Stimulated activated naive B cell treated with anti-CD40 and anti-IgM and Interleukin-4, amounts not matched to agents 10 μg/mL and 1 μg/mL and 100 μg/mL, for 72 hours (primary cell): ENCODE measurements around the gene SYNE3.
"Not testable (repeated sequence)": the region's sequence is repeated elsewhere in the genome, so short reads cannot be mapped to it uniquely, and the experiment has no call there.

ENCODE experiments used
- ATAC-seq, 2 donors: fragments of 150-1000 bp; cut with Tn5 transposase; replicated peaks; 2 replicates each; pipeline ENCODE4 v1.10.0; 2021; ENCODE audit warnings: moderate library complexity in 1 of 2
- DNase-seq: peaks from one replicate; pipeline ENCODE4 v3.0.0; 2021
- H3K27ac Mint-ChIP-seq: one replicate; pipeline ENCODE4 v1.8.0; 2022; ENCODE audit warnings: mild to moderate bottlenecking, mixed read lengths
- H3K27me3 Mint-ChIP-seq, 2 donors: one replicate each; pipeline ENCODE4 v1.8.0; 2022; ENCODE audit warnings: mixed read lengths in 2 of 2
- H3K36me3 Mint-ChIP-seq, 2 donors: one replicate each; pipeline ENCODE4 v1.8.0; 2022; ENCODE audit warnings: mixed read lengths in 2 of 2, mild to moderate bottlenecking in 1 of 2
- H3K4me1 Mint-ChIP-seq, 2 donors: one replicate each; pipeline ENCODE4 v1.8.0; 2022; ENCODE audit warnings: mixed read lengths in 2 of 2, mild to moderate bottlenecking in 1 of 2
- H3K4me3 Mint-ChIP-seq, 2 donors: one replicate each; pipeline ENCODE4 v1.8.0; 2022; ENCODE audit warnings: mild to moderate bottlenecking in 2 of 2, mixed read lengths in 2 of 2, moderate library complexity in 1 of 2
- H3K9me3 Mint-ChIP-seq, 2 donors: one replicate each; pipeline ENCODE4 v1.8.0; 2022; ENCODE audit warnings: mixed read lengths in 2 of 2, mild to moderate bottlenecking in 1 of 2

Gene SYNE3

DNA sequence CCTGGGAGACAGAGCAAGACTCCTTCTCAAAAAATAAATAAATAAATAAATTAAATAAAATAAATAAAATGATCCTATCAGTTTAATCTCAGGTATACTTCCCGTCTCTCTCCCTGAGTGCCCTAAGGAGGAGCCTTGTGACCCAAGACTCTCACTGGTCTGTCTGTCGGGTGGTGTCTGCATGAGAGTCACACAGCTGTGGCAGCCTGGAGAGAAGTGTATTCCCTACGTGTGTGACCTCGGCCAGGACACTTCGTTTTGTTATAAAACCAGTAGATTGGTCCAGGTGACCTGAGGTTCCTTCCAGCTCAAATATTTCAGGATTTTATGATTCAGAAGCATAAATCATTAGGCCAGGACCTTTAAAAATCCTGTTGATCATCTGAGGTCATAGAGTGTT lies 4.8 kb downstream of the SYNE3 start:
- Mint-ChIP-seq H3K4me1 (peaks cover 47 to 85% of the 10 kb centered on the region in 2 donors), H3K36me3 (peaks cover 15 to 33% of the 10 kb centered on the region in 2 donors), H3K4me3 (no peak overlapping the region), H3K27ac (peak overlapping the region; percentile 73), H3K27me3 (no peaks in the 10 kb centered on the region), H3K9me3 (no peaks in the 10 kb centered on the region)
- no peak for DNase-seq
- ATAC-seq: no peak

DNA sequence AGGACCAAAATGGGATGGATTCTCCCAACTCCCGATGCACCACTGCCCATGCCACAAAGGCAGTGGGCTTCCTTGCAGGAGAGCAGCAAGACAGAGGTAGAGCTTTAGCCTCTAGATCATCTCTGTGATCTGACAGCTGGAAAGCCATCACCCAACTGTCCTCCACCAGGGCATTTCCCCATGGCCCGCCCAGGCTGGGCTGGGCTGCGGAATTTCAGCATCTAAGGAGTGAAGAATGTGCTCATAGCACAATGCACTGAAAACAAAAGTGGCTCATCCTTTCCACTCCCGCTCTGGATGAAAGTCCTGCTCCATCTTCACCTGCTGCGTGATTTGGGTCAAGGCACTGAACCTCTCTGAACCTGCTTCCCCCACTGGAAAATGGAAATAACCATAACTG lies 5.6 kb downstream of the SYNE3 start:
- DNase-seq: no peak
- Mint-ChIP-seq H3K36me3 (peaks cover 17 to 37% of the 10 kb centered on the region in 2 donors), H3K27ac (no peak overlapping the region), H3K9me3 (no peaks in the 10 kb centered on the region), H3K4me1 (peaks cover 51 to 90% of the 10 kb centered on the region in 2 donors), H3K27me3 (no peaks in the 10 kb centered on the region), H3K4me3 (no peak overlapping the region)
- ATAC-seq: no peak

- H3K4me1 Mint-ChIP-seq: peaks cover 54 to 90% of the 10 kb centered on the region in 2 donors
- not testable (repeated sequence) for ATAC-seq, DNase-seq, H3K9me3 Mint-ChIP-seq, H3K27me3 Mint-ChIP-seq, H3K27ac Mint-ChIP-seq
- H3K4me3 Mint-ChIP-seq: peak overlapping the region in 1 of 2 donors; percentile 58
- peaks cover 17 to 38% of the 10 kb centered on the region in 2 donors for H3K36me3 Mint-ChIP-seq
Observed at GRCh38 chr14:95510344-95510743, 6.1 kb downstream of the SYNE3 start.

DNA sequence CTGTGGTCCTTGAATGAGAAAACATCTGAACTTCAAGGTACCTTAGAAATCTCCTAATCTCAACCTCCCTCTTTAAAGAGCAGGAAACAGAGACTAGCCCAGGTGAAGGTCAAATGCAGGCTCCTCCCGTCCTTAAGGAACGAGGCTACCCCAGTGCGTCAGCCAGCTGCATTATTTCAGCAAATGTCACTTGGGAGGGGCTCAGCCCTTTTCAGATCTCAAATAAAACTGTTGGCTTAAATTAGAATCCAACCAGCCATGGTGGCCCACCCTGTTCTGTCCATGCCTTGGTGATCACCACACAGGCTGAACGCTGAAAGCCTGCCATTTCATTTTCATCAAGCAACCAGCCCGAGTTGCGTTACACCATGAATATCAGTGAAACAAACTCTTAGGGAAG lies 7.0 kb downstream of the SYNE3 start:
- no peak for ATAC-seq
- no peaks in the 10 kb centered on the region for H3K27me3 Mint-ChIP-seq
- H3K4me3 Mint-ChIP-seq: peak overlapping the region; percentile 9 to 19
- peak overlapping the region; percentile 37 for H3K27ac Mint-ChIP-seq
- peaks cover 53 to 90% of the 10 kb centered on the region in 2 donors for H3K4me1 Mint-ChIP-seq
- H3K36me3 Mint-ChIP-seq: peaks cover 19 to 41% of the 10 kb centered on the region in 2 donors
- no peak for DNase-seq
- no peaks in the 10 kb centered on the region for H3K9me3 Mint-ChIP-seq

- no peaks in the 10 kb centered on the region for H3K9me3 Mint-ChIP-seq
- no peak for DNase-seq
Observed at GRCh38 chr14:95508377-95508776, 8.1 kb downstream of the SYNE3 start.

GRCh38 chr14:95507701-95508103 lies 8.7 kb downstream of the SYNE3 start:
- Mint-ChIP-seq H3K4me1 (peaks cover 55 to 90% of the 10 kb centered on the region in 2 donors), H3K9me3 (no peaks in the 10 kb centered on the region), H3K27me3 (no peaks in the 10 kb centered on the region), H3K27ac (peak overlapping the region; percentile 67), H3K36me3 (peaks cover 23 to 40% of the 10 kb centered on the region in 2 donors), H3K4me3 (no peak overlapping the region)
- ATAC-seq (peak; percentile 44 to 58), DNase-seq (no peak)

More at GRCh38 chr14:95508377-95508776, 8.1 kb downstream of the SYNE3 start:
- Mint-ChIP-seq H3K27ac (peak overlapping the region; percentile 4), H3K4me3 (no peak overlapping the region), H3K4me1 (peaks cover 57 to 90% of the 10 kb centered on the region in 2 donors), H3K27me3 (no peaks in the 10 kb centered on the region), H3K36me3 (peaks cover 23 to 45% of the 10 kb centered on the region in 2 donors)
- no peak for ATAC-seq

- no peak for DNase-seq
Observed at GRCh38 chr14:95507174-95507573, 9.3 kb downstream of the SYNE3 start.

DNA sequence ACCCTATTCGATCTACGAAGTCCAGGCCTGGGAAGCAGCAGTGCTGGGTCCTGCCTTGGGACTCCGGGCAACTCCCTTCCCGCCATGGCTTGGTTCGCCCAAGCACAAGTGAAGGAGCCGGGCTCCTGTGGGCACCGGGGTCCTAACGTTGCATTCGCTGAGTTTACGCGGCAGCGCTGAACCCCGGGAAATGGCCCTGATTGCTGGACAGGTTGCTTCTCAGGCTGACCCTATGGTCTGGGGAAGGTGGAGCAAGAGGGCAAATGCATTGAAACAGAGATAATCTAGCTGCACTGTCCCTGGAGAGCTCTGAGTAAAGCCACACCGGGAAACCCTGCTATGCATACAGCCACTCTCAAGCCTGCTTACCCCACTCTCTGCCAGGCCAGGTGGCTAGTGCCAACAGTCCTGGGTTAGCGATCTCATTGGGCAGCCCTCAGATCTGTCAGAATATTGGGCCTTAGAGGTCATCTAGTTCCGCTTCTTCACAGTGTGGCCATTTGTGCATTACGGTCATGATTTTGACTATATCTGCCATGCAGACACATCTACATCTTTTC lies 11.3 kb downstream of the SYNE3 start:
- no peak overlapping the region for H3K4me3 Mint-ChIP-seq
- H3K36me3 Mint-ChIP-seq: peaks cover 33 to 52% of the 10 kb centered on the region in 2 donors
- H3K27ac Mint-ChIP-seq: no peak overlapping the region
- no peaks in the 10 kb centered on the region for H3K27me3 Mint-ChIP-seq
- no peak for DNase-seq
- ATAC-seq: peak; percentile 26 to 30
- H3K4me1 Mint-ChIP-seq: peaks cover 61 to 94% of the 10 kb centered on the region in 2 donors
- H3K9me3 Mint-ChIP-seq: no peaks in the 10 kb centered on the region

More at GRCh38 chr14:95507174-95507573, 9.3 kb downstream of the SYNE3 start:
- peaks cover 26 to 45% of the 10 kb centered on the region in 2 donors for H3K36me3 Mint-ChIP-seq
- H3K9me3 Mint-ChIP-seq: no peaks in the 10 kb centered on the region
- peak overlapping the region in 1 of 2 donors; percentile 46 for H3K4me3 Mint-ChIP-seq
- ATAC-seq: no peak
- H3K27me3 Mint-ChIP-seq: no peaks in the 10 kb centered on the region
- no peak overlapping the region for H3K27ac Mint-ChIP-seq
- peaks cover 59 to 96% of the 10 kb centered on the region in 2 donors for H3K4me1 Mint-ChIP-seq

DNA sequence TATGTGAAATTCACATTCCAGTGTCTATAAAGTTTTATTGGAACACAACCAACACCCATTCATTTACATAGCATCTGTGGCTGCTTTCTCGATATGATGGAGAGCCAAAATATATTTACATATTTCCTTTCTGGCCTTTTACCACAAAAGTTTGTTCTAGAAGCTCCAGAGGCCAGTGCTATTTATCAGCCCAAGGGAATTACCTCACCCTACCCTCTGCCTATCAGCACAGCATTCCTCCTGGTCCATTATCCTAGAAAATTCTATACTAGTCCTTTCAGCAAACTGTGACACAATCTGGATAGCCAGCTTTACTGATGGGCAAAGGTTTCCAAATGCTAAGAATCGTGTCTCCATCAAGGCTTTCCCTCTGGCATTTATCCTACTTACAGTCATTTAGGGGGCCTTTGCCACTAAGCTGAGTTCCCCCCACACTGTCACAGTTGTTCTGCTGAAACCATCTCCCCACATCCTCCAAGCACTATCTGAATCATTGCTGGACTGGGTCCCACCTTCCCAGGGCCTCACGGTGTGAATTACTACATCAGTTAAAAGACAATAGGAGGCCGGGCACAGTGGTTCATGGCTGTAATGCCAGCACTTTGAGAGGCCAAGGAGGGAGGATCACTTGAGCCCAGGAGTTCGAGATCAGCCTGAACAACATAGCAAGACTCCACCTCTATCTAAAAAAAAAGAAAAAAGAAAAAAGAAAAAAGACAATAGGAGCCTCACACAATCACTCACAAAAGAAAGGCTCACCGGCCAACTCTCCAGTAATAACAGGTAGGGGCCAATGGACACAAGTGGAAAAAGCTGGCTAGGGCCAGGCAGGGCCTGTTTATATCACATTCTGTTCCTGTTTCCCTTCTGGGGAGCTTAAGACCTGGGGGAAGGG lies 12.1 kb downstream of the SYNE3 start:
- H3K4me3 Mint-ChIP-seq: peak overlapping the region; percentile 4 to 59
- no peaks in the 10 kb centered on the region for H3K9me3 Mint-ChIP-seq
- H3K36me3 Mint-ChIP-seq: peaks cover 31 to 52% of the 10 kb centered on the region in 2 donors
- H3K27me3 Mint-ChIP-seq: no peaks in the 10 kb centered on the region
- H3K4me1 Mint-ChIP-seq: peaks cover 56 to 94% of the 10 kb centered on the region in 2 donors
- peak overlapping the region; percentile 90 for H3K27ac Mint-ChIP-seq
- peak; percentile 58 to 65 for ATAC-seq
- DNase-seq: no peak

- DNase-seq: no peak
- H3K36me3 Mint-ChIP-seq: peaks cover 37 to 54% of the 10 kb centered on the region in 2 donors
- no peaks in the 10 kb centered on the region for H3K9me3 Mint-ChIP-seq
- no peak overlapping the region for H3K4me3 Mint-ChIP-seq
- H3K4me1 Mint-ChIP-seq: peaks cover 55 to 94% of the 10 kb centered on the region in 2 donors
- H3K27ac Mint-ChIP-seq: peak overlapping the region; percentile 51
- H3K27me3 Mint-ChIP-seq: no peaks in the 10 kb centered on the region
- peak; percentile 54 to 56 for ATAC-seq
Observed at GRCh38 chr14:95503365-95504134, 12.9 kb downstream of the SYNE3 start.

- ATAC-seq (no peak), DNase-seq (no peak)
- H3K36me3 Mint-ChIP-seq: peaks cover 32 to 50% of the 10 kb centered on the region in 2 donors
- no peak overlapping the region for H3K4me3 Mint-ChIP-seq
- peaks cover 54 to 93% of the 10 kb centered on the region in 2 donors for H3K4me1 Mint-ChIP-seq
- H3K27me3 Mint-ChIP-seq: no peaks in the 10 kb centered on the region
- peak overlapping the region; percentile 84 for H3K27ac Mint-ChIP-seq
- H3K9me3 Mint-ChIP-seq: no peaks in the 10 kb centered on the region
Observed at GRCh38 chr14:95502381-95502950, 14.0 kb downstream of the SYNE3 start.

- H3K9me3 Mint-ChIP-seq: no peaks in the 10 kb centered on the region
- H3K4me3 Mint-ChIP-seq: peak overlapping the region in 1 of 2 donors; percentile 19
- peak overlapping the region; percentile 81 for H3K27ac Mint-ChIP-seq
- H3K36me3 Mint-ChIP-seq: peaks cover 26 to 40% of the 10 kb centered on the region in 2 donors
- H3K4me1 Mint-ChIP-seq: peaks cover 53 to 95% of the 10 kb centered on the region in 2 donors
- ATAC-seq (no peak), DNase-seq (no peak)
- no peaks in the 10 kb centered on the region for H3K27me3 Mint-ChIP-seq
Observed at GRCh38 chr14:95500772-95501401, 15.6 kb downstream of the SYNE3 start.

- Mint-ChIP-seq H3K36me3 (peaks cover 26 to 43% of the 10 kb centered on the region in 2 donors), H3K4me3 (peak overlapping the region in 1 of 2 donors; percentile 32), H3K4me1 (peaks cover 56 to 95% of the 10 kb centered on the region in 2 donors), H3K27ac (peak overlapping the region; percentile 81), H3K27me3 (no peaks in the 10 kb centered on the region), H3K9me3 (no peaks in the 10 kb centered on the region)
- ATAC-seq (no peak), DNase-seq (no peak)
Observed at GRCh38 chr14:95500201-95500681, 16.2 kb downstream of the SYNE3 start.
